HTERT RPE-1 (cell line): ENCODE data around the gene ABCB9.
"Not testable (repeated sequence)": the region's sequence is repeated elsewhere in the genome, so short reads cannot be mapped to it uniquely, and the experiment has no call there.

Experiments
- in situ Hi-C: fragments of 300-500 bp; cut with MboI; formaldehyde crosslinking; loops from 4 replicates; pipeline ENCODE4 v1.14.3; 2020; ENCODE audit warnings: low sequenced_read_pairs

ABCB9 gene

GRCh38 chr12:122965851-122966742, at the start of gene ABCB9:
TSS of gene ABCB9 (minus strand) at chr12:122966463. CDS start at chr12:122960235, 6,228 bp downstream.
- in situ Hi-C loops, result no loop called here

DNA sequence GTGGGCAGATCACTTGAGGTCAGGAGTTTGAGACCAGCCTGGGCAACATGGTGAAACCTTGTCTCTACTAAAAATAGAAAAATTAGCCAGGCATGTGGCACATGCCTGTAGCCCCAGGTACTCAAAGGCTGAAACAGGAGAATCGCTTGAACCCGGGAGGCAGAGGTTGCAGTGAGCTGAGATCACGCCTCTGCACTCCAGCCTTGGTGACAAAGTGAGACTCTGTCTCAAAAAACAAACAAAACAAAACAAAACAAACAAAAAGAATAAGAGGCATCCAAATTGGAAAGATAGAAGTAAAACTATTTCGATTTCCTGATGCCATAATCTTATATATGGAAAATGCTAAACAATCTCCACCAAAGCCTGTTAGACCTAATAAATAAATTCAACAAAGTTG, 48.2 kb upstream of the ABCB9 start:
- in situ Hi-C loops, result not testable (repeated sequence)

- in situ Hi-C loops, result no loop called here
Measured at GRCh38 chr12:123013185-123014095, 47.2 kb upstream of the ABCB9 start.

GRCh38 chr12:123011701-123012100, 45.4 kb upstream of the ABCB9 start:
- in situ Hi-C loops, result no loop called here

- in situ Hi-C loops, result no loop called here
Measured at GRCh38 chr12:123010681-123011080, 44.4 kb upstream of the ABCB9 start.

- in situ Hi-C loops, result no loop called here
Measured at GRCh38 chr12:123010110-123010509, 43.8 kb upstream of the ABCB9 start.

DNA sequence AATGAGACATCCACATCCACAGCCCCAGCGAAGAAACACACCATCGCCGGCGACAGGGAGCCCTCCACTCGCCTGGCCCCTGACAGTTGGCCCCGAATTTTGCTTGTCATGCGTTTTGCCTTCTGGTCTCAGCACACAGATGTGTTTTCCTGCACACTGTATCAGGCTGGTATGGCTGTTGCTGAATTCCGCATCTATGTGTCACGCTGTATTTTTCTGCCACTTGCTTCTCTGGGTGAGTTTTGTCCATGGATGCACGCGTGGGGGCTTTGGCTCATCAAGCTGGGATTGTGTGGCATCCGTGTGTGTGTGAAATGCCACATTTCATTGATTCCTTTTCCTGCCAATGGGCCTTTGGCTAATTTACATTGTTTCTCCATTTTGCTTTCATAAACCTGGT, 40.7 kb upstream of the ABCB9 start:
- in situ Hi-C loops, result no loop called here

DNA sequence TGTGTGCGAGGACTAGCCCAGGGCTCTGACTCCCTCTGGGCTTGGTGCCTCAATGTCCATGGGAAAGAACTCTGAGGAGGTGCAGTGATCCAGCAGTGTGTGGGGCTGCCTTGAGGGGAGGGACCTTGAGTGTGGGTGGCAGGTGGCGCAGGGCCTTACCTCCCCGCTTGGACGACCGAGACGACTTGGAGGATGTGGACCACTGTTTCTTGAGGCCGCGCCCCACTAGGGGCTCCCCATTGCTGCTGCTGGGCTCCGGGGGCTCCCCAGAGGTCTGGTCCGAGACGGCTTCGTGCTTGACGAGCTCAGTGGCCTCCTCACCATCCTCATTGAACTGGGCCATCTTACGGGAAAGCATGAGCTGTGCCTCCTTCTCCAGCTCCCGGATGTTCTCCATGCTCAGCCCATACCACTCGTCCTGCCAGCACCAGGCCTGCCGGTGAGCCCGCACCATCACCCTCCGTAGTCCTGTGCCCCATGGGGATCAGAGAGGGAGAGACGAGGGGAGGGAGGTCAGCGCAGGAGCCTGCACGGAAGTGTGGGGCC, 38.9 kb upstream of the ABCB9 start:
- in situ Hi-C loops, result no loop called here

GRCh38 chr12:123004287-123004686, 38.0 kb upstream of the ABCB9 start:
- in situ Hi-C loops, result no loop called here

DNA sequence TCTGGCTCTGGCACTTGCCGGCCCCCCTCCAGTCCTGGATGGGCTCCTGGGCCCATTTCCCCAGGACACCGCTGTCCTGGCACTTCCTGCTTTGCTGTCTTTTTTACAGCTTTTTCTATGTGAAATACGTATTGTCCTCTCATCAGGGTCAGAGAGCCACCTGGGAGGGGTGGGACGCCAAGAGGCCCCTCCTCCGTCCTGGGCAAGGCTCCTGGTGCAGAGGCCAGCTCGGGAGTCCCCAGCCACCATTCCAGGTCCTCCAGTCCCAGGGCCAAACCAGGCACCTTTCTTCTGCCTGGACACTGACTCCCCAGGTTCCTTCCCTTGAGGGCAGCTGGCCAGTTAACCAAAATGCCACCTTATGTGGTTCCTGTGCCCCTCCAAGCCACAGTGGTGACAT, 37.0 kb upstream of the ABCB9 start:
- in situ Hi-C loops, result no loop called here

GRCh38 chr12:123001464-123001863, 35.2 kb upstream of the ABCB9 start:
- in situ Hi-C loops, result no loop called here

DNA sequence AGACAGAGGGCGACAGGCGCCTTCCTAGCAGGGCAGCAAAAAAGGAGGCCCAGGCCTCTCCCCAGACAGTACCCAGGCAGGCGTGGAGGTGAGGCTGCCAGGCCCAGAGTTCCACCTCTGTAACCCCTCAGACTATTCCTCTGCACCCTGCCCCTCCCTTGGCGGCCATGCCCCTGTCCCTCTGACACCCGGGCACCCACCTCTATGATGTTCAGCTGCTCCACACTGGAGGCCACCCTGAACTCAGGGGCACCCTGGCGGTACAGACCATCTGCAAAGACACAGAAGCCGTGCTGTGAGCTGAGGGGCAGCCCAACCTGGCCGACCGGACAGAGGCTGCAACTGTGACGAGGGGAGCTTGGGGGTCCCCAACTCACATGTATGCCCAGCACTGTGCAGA, 34.3 kb upstream of the ABCB9 start:
- in situ Hi-C loops, result no loop called here

- in situ Hi-C loops, result no loop called here
Measured at GRCh38 chr12:122999986-123000420, 33.7 kb upstream of the ABCB9 start.

- in situ Hi-C loops, result no loop called here
Measured at GRCh38 chr12:122999196-122999946, 33.1 kb upstream of the ABCB9 start.

- in situ Hi-C loops, result no loop called here
Measured at GRCh38 chr12:122998316-122998715, 32.1 kb upstream of the ABCB9 start.

DNA sequence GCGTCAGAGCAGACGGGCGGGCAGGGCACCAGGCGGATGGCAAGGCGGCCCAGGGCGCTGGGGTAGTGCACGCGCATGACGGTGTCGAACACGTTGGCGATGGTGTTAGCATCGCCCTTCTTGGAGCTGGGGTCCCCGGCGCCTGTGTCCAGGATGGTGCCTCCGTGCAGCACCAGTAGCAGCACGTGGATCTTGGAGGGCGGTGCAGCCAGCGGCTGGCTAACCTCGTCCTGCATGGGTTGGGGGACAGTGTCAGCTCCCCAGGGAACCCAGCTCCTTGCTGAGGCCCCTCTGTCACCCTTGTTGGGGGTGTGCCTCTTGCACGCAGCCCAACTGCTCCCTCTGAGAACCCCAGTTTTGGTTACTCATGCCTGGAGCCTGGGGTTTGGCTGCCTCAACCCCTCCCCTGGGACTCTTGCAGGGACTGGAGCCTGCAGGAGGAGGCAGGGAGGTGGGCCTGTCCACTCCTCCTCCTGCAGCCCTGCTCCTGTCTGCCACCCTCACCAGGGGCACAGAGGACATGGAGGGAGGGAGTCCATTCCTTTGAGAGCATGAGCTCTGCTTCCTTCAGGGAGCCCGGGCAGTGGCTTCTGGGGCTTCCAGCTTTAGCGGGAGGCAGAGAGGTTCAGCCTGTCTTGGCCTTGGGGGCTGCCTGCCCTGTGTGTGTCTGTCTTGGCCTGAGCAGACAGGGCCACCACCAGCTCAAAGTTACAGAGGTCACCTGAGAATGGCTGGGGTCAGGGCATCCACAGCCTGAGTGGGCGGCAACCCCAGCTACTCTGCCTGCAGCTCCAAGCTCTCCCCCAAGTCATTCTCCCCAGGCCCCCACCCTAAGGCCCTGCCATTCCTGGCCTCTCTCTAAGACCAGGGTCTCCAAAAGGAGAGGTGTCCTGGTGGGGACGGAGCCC, 31.3 kb upstream of the ABCB9 start:
- in situ Hi-C loops, result no loop called here

DNA sequence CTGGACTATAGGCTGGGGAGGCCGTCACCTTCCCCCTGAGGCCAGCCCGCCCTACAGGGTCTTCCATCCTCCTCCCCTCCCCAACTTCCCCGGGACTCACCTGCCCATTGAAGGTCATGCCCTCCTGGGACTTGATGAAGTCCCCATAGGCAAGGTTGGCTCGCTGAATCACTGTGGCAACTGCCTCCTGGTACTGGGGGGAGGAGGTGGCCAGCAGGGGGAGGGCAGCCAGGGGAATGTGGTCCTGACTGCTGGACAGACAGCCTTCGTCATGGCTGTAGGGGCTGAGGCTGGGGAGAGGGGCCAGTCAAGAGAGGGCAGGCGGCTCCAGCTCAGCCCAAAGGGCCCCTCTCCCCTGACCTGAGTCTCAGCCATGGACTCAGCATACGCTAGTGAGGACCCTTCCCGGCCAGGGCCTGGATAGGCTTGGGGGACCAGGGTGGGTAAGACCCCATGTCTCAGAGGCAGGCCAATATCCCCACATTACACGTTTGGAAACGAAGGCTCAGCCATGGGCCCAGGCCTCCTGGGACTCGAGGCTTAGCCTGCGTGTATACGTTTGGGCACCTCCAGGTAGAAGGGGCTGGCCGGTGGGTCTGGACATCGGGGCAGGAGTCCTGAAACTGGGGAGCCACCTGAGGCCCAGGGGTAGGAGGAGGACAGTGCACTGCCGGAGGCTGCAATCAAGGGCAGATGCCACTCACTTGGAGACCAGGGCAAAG, 30.5 kb upstream of the ABCB9 start:
- in situ Hi-C loops, result no loop called here

DNA sequence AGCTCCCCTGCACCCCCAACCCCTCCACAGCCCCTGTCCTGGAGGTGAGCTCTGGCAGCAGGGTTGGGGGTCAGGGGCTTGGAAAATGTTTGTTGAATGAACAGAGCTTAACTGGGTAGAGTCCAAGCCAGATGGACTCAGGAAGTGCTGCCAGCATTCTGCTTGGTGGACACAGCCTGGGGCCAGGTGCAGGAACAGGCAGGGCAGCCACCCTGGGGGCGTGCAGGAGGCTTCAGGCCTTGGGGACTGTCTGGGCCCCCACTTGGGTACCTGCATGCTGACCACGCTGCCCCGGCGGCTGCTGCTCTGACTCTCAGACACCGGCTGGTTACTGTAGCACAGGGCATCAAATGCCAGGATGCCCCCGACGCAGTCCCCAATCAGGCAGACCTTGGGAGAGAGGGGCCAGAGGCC, 29.9 kb upstream of the ABCB9 start:
- in situ Hi-C loops, result no loop called here
